ENCODE measurements around the gene MOB3A.

MOB3A gene

DNA sequence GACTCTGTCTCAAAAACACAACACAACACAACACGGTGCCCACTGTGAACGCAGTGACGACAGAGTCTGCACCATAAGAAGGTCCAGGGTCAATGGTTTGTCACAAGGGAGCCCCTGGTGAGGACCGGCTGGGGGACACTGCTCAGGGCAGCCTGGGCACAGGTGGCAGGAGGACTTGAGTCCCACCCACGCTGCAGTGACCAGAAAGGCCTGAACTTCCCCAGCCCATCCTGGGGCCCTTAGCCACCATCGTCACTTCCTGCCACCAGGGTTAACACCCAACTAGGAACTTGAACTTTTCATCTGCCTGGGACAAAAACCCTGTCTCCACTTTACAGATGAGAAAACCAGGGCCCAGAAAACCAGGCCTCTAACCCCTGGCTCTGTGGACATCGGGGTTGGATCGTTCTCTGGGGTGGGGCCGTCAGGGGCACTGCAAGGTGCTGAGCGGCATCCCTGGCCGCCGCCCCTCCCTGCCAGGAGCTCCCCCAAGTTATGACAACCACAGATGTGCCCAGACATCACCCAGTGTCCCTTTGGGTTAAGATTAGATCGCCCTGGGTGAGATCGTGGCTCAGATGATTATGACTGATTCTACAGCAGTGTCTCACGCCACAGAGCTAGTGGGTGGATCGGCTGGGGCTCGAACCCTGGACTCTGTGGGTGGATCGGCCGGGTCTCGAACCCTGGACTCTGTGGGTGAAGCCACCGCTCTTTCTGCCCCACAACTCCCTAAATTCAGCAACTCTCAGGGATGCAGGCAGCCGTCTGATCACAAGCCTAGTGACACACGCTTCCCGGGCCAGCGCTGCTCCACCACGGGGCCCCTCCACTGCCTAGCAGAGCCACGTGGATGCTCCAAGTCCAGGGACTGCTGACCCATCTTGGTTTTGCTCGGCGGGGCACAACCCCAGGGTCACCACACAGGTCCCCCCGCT, 14.0 kb downstream of the MOB3A start:
- DNase-seq: no peak

DNA sequence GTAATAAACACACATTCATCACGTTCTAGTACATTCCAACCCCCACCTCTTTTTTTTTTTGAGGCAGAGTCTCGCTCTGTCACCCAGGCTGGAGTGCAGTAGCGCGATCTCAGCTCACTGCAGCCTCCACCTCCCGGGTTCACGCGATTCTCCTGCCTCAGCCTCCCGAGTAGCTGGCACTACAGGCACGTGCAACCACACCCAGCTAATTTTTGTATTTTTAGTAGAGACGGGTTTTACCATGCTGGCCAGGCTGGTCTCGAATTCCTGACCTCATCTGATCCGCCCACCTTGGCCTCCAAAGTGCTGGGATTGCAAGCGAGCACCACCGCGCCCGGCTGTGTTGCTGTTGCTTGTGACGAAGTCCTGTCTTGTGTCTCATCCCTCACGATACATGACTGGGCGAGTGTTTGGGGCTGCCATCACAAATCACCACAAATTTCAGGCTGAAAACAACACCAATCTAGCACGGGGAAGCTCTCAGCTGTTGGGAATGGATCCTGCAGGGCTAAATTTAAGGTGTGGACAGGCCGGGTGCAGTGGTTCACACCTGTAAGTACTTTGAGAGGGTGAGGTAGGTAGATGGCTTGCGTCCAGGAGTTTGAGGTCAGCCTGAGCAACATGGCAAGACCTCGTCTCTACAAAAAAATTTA, 15.7 kb downstream of the MOB3A start:
- no peak for DNase-seq

DNA sequence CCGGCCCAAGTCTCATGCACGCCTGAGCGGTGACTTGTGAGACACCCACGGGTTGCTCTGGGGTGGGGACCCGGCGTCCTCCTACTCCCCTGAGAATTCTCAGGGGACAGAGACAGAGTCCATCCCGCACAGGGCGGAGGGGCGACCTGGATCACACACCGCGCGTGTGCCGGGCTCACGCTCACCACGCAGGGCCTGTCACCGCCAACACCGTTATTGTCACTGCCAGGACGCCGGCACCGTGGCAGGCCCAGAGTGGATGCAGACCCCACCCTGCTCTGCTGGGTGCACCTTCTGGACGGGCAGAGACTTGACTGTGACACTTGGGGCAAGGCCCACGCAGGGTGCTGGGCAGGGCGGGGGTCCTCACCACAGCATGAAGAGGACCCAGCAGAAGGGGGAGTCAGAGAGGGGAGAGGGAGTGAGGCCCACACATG, 16.2 kb downstream of the MOB3A start:
- DNase-seq: no peak

DNA sequence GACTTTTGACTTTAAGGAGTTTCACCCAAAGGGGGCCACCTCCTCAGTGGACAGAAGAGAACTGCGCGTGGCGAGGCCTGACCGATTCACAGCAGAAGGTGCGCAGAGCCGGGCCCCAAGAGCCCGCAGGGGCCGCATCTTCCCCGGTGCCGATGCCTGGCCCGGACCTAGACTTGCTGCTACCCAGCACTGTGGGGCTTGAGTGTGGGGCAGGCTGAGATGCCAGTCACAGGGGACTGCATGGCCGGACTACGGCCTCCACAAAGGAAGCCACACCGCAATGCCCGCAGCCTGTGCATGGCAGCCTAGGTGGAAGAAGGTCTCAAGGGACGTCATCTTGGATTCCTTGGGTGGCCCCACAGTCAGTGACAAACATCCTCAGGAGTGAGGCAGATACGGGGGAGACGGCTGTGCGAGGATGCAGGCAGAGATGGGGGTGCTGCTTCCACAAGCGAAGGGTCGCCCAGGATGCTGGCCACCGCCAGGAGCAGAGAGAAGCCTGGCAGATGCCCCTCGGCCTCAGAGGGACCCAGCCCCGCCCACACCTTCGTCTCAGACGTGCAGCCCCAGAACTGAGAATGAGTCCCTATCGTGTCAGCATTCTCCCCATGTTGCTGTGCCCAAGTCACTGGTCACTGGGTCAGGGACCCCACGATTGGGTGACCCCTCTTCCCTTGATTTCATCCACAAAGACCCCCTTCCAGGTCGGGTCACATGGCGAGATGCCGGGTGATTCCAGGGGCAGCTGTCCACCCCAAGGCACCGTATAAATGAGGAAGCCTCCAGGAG, 16.9 kb downstream of the MOB3A start:
- no peak for DNase-seq

DNA sequence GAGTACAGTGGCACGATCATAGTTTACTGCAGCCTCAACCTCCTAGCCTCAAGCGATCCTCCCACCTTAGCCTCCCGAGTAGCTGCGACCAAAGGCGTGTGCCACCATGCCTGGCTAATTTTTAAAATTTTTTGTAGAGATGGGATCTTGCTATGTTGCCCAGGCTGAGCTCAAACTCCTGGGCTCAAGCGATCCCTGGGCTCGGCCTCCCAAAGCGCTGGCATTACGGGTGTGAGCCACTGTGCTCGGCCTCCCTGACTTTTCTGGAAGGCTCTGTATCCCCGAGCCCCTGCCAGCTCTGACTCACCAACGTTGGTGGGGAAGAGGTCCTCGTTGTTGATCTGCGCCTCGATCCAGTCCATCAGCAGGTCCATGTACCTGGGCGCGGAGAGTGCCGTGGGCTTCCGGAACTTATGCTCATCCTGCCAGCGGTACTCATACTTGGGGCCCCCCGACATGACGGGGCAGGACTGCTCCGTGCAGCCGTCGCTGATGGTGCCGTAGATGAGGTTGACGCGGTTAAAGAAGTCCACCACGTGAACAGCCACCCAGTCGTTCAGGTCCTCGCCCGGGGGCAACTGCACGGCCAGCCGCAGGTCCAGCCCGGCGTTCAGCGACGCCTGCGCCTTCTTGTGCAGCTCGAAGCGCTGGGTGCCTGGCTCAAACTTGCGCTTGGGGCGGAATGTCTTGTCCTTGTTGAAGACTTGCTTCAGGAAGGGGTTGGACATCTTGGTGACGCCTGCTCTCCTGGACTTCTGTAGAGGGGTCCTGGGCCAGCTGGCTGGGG, 18.1 kb downstream of the MOB3A start:
- no peak for DNase-seq

DNA sequence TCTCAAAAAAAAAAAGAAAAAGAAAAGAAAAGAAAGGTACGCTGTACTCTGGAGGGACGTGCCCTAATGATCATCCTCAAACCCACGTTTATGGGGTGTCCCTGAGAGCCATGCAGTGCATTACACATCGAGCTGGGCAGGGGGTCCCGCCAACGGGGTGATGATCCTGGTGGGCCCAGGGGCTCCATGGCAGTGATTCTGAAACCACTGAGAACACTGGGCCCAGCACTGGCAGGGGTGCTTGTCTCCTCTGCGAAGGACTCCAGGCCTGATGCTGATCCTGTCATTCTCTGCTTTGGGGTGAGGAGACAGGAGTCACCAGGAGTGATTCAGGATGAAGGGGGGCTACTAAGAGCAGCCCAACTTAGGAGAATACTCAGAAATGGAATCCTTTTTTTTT, 18.7 kb downstream of the MOB3A start:
- DNase-seq: no peak

DNA sequence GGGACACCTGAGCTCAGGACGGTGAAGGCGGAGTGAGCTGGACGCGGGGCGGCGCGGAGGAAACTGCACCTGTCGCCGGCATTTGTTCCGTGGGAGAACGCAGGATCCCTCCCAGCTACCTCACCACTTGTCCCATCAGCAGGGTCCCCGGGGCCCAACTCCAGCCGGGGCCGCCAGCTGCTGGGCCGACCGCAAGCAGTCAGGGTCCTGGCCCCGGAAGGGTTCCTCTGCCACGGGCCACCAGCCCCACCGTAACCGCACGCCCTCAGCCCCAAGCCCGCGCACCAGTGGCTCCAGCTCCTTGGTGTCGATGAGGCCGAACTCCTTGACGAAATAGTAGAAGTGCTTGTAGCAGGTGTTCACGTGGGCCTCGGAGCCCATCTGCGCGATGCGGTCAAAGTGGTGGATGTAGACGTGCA, 19.6 kb downstream of the MOB3A start:
- no peak for DNase-seq

DNA sequence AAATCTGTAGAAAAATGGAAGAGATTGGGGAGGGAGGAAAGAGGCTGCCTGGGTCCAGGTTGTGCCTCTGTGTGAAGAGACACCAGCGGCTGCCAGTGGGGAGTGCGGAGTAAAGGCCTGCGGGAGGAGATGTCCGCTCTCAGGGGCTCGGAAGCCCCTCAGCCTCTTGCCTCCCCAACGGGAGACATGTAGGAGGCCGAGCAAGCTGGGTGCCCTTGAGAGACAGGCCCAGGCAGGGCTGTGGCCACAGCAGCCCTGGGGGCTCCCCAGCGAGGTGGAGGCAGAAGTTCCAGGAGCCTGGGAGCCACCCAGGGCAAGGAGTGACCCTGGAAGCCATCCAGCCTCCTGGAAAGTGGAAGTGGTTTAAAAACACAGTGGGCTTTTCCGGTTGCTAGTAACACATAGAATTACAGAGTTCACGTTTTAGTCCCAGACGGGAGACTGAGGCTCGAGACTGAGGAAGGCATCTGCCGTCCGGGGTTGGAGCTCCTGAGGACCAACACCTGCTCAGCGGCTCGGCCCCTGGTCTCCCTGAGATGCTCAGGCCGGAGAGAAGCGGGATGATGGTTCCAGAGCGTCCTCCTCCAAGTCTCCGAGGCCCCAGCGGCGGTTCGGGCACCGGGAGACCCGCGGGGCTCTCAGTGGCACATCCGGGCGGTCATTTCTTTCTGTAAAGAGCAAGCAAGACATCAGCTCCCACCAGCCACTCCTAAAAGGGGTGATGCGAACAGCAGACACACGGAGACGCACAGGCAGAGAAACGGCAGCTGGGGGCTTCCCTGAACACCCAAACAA, 23.2 kb downstream of the MOB3A start:
- DNase-seq: no peak

DNA sequence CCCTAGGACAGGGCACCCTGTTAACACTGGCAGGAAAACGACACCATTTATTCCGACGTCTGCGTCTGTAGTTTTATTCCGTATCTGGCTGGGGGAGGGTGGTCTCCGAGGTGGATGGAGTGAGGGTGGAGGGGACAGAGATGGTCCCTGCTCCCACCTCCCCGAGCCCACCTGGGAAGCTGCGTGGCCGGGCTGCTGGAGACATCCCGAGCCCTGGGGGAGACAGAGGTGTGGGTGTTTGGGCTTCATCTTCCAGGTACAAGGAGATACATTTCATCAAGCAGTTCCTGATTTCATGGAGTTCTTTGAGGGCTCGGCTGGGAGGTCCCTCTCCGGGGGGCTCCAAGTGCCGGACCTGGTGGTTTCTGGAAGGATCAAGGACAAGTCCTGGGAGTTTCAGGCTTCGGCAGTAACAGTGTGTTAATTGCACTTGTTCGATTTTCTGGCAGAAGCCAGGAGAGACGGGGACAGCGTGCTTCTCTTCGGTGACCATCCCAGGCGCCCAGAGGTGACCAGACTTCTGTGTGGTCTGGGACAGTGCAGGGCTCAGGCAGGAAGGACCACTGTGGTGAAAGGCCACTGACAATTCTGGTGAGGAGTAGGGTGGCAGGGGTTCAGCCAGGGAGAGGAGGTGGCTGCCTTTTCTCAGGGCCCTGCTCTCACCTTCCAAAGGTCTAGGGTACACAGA, 25.0 kb downstream of the MOB3A start:
- DNase-seq: no peak

DNA sequence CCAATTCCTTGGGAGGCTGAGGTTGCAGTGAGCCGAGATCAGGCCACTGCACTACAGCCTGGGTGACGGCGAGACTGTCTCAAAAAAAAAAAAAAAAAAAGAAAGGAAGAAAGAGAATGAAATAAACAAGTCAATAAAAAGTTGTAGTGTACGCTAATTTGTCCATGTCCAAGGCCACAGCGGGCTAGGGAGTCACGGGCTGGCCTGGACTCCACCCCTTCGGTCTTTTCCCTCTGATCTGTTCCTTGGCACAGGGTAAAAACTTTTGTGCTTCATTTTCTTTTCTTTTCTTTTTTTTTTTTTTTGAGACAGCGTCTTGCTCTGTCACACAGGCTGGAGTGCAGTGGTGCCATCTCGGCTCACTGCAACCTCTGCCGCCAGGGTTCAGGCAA, 25.7 kb downstream of the MOB3A start:
- no peak for DNase-seq

DNA sequence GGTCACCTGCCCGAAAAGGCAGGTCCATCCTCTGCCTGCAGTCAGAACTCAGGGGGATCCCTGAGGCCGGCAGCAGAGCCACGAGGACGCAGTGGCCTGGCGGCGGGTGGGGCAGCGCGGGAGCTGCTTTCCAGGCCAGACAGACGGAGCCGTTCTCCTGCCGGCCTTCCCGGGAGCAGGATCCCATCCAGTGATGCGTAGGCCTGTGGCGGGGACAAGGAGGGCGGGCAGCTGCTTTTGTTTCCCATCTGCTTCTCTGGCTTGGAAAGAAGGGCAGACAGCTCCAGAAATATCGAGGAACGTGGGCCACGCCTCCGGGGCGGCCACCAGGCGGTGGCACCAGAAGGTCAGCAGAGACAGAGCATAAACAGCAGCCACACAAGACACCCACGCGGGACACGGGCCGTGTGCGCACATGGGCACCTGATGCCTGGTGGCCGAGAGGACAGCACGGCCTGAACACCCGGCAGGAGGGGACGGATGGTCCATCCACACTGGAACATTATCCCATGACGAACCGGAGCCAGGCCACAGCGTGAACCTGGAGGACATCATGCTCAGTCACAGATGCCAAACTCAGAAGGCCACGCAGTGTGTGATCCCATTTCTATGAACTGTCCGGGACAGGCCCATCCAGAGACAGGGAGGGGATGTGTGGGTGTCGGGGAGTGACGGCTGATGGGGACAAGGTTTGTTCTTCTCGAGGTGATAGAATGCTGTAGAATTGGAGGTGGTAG, 31.2 kb downstream of the MOB3A start:
- DNase-seq: no peak

DNA sequence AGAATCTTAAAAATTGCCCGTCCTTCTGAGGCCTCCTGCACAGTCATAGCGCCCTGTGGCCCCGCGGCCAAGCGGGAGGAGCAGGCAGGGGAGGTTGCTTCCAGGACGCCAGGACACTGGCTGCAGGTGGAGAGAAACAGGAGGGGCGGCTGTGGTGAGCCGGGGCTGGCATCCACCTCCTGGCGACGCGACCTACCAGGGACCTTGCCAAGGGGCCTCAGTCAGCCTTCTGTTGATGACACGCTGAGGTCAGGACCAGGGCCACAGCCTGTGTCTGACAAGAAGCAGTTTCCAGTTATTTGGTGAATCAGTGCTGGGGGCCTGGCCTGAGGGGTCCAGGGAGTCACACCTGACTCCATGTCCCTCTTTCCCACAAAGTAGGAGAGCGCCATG, 31.7 kb downstream of the MOB3A start:
- DNase-seq: no peak

DNA sequence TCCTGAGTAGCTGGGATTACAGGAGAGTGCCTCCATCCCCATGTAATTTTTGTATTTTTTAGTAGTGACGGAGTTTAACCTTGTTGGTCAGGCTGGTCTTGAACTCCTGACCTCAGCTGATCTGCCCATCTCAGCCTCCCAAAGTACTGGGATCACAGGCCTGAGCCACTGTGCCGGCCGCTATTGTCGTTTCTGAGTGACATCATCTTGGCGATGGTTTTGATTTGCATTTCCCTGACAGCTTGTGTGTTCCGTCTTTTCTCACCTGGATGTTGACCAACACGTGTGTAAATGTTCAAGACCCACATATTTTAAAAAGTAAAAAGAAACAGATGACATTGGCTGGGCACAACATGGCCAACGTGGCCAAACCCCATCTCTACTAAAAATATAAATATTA, 32.3 kb downstream of the MOB3A start:
- no peak for DNase-seq

DNA sequence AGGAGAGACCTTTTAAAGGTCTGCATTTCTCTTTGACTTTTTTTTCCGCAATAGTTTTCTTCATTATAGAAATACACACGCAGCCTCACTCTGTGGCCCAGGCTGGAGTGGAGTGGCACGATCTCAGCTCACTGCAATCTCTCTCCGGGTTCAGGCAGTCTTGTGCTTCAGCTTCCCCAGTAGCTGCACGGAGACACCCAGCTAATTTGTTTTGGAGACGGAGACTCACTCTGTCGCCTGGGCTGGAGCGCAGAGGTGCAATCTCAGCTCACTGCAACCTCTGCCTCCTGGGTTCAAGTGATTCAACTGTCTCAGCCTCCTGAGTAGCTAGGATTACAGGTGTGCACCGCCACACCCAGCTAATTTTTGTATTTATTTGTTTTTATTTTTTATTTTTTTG, 33.4 kb downstream of the MOB3A start:
- DNase-seq: no peak

DNA sequence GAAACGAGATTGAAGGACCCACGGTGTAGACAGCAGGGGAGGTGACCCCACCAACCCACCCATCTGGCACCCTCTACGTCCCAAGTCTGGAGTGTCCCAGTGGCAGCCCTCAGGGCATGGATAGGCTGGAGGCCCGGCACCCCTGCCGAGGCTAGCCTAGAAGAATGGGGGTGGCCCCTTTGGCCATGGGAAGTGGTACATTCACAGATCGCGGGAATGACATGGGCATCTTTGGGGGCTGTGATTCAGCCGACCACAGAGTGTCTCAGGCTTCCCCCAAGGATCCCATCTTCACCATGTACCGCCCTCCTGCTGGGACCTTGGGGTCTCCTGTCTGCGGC, 33.8 kb downstream of the MOB3A start:
- DNase-seq: no peak

DNA sequence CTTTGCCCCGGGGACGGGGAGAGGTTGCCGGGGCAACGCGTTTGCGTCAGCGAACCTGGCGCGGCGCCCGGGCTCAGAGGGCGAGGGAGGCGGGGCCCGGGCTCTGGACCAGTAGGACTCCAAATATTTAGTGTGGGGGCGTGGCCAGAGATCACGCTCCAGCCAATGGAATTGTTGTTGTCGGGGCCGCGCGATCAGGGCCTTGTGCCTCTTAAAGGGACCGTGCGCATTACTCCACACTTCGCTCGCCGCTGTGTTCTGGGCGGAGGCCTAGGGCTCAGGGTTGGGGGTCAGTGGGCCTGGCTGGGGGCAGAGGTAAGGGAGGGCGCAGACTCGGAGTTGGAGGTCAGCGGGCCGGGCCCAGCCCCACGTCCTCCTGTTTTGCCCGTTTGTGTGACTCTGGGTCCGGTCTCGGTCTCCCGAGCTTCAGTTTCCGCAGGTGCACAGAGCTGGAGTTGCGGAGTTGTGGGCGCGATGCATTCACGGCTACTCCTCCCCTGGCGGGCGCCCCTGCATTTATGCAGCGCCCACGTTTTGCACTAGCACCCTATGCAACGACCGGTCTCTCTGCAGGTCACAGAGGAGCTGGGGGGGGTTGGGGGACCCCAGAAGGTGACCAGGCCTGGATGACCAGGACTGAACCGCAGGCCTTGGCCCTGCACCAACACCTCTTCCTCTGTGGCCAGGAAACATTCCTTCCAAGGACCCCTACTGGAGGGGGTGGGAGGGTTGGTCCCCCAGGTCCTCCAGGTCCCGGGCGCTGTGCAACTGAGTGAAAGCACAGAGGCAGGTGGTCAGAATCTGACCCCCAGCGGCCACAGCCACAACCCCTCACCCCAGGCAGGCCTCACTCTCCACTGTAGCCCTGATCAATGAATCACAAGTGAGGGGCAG, 34.4 kb downstream of the MOB3A start:
- DNase-seq: peak; percentile 97

DNA sequence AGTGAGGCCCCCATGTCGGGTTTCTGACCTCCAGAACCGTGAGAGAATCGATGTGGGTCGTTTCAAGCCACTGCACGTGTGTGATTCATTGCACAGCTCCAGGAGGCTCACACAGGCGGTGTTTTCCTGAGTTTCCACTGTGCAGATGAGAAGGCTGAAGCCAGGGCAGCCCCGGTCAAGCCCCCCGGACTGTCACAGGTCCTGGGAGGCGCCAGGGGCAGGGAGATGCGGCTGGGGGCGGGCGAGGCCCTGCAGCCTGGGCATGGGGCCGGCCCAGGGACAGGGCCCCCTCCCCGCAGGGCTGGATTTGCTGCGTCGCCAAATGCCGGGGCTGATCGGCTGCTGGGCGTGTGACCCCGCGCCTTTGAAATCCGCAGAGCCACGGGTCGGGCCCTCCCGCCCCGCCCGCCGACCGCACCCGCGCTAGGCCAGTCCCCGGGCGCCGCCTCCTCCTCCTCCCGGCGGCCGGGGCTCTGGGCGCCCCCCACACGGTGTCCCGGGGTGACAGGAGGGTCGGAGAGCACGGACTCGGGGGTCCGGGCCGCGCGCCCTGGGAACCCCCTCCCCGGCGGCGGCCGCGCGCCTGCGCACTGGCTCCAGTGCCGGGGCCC, 35.1 kb downstream of the MOB3A start:
- DNase-seq: peak; percentile 67

DNA sequence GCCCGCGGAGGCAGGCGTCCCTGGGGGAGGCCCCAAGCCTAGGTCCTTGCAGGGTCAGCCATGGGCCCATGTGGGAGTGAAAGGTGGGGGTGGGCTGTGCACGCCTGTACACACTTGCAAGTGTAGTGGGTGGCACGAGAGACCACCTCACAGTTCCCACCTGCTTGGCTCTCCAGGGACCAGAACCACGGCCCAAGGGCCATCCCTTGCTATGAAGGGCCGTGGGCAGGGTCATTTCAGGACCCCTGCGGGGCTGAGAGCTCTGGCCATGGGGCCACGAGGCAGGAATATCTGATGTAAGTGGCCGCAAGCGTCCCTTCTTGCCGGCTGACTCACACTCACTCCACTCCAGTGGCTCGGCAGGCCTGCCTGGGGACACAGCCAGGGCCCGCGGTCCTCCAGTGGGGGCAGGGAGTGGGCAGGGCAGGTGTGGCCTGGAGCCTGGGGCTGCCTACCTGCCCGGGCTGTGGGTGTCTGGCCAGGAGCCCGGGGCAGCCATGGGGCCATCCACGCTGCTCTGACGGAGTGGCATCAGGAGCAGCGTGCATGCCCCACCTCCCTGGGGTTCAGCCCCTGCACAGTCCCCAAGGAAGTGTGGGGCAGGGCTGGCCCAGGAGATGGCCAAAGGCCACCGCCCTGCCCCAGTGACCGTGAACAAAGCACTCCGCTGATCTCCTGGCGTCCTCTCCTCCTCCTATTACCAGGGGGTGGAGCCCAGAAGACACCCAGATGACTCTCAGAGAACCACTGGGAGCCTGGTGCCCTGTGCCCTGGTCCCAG, 36.5 kb downstream of the MOB3A start:
- peak; percentile 72 for DNase-seq

Measured in kidney glomerular epithelial cell (primary cell).